NCI-H2196 treated with DMSO at 0.1 percent for 48 hours (cell line): ENCODE measurements around the gene STXBP2.

Experiments used
- DNase-seq: peaks from one replicate; lab custom pipeline; 2025; ENCODE audit not compliant: unreplicated experiment; lab: John Stamatoyannopoulos, UW

Gene STXBP2

GRCh38 chr19:7677669-7678311, 40.9 kb downstream of the STXBP2 start:
- DNase-seq: no peak

GRCh38 chr19:7678971-7679751, 42.3 kb downstream of the STXBP2 start:
- DNase-seq: no peak

- no peak for DNase-seq
These were observed 43.1 kb downstream of the STXBP2 start for GRCh38 chr19:7679771-7680605.

GRCh38 chr19:7680606-7681339, 43.9 kb downstream of the STXBP2 start, which contains the start of gene TRAPPC5:
Gene TRAPPC5, plus strand, starts transcription at chr19:7680833. Its CDS starts 1,421 bp downstream, at chr19:7682254.
- DNase-seq: peak; percentile 44

- peak; percentile 17 for DNase-seq
These were observed 44.6 kb downstream of the STXBP2 start for GRCh38 chr19:7681340-7682174.

GRCh38 chr19:7682175-7682855, 45.4 kb downstream of the STXBP2 start:
- no peak for DNase-seq

- DNase-seq: no peak
These were observed 48.9 kb downstream of the STXBP2 start for GRCh38 chr19:7685546-7686445.

- no peak for DNase-seq
These were observed 50.3 kb downstream of the STXBP2 start for GRCh38 chr19:7687177-7687576.

GRCh38 chr19:7689165-7689564, 52.3 kb downstream of the STXBP2 start:
- no peak for DNase-seq

GRCh38 chr19:7690779-7691258, 53.9 kb downstream of the STXBP2 start:
- no peak for DNase-seq

- DNase-seq: no peak
These were observed 54.6 kb downstream of the STXBP2 start for GRCh38 chr19:7691497-7691896.

GRCh38 chr19:7692417-7693088, 55.6 kb downstream of the STXBP2 start:
- DNase-seq: no peak

- DNase-seq: no peak
These were observed 57.6 kb downstream of the STXBP2 start for GRCh38 chr19:7694499-7694898.
